OCI-LY1 (cell line): ENCODE results near the gene CCDC138.

ENCODE experiments used
- EZH2 ChIP-seq: fragments of 200-600 bp; sonication (generic), shearing (Covaris generic); IDR thresholded peaks from 2 replicates; pipeline ENCODE4 v1.8.0; 2017; ENCODE audit warnings: borderline replicate concordance, mixed run types, mild to moderate bottlenecking, antibody characterized with exemption, low read length, moderate library complexity, mixed read lengths
- TF ChIP-seq, protein P1 (sequence below): fragments of 200-600 bp; sonication (generic), shearing (Covaris generic); IDR thresholded peaks from 2 replicates; pipeline ENCODE4 v1.5.1; 2017; ENCODE audit warnings: mild to moderate bottlenecking, antibody characterized with exemption, low read length, moderate library complexity, mixed read lengths

DNA sequence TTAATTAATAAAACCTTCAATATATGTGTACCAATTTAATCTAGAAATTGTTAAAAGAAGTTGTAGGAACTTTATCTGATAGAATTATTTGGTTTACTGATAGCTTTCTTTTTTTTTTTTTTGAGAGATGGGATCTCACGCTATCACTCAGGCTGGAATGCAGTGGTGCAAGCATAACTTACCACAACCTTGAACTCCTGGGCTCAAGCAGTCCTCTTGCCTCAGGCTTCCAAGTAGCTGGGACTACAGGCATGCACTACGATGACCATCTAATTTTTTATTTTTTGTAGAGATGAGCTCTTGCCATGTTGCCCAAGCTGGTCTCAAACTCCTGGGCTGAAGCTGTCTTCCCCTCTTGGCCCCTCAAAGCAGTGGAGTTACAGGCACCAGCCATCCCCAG lies 66.8 kb downstream of the CCDC138 start:
- no peak for TF ChIP-seq EZH2
- TF ChIP-seq, protein P1, sequence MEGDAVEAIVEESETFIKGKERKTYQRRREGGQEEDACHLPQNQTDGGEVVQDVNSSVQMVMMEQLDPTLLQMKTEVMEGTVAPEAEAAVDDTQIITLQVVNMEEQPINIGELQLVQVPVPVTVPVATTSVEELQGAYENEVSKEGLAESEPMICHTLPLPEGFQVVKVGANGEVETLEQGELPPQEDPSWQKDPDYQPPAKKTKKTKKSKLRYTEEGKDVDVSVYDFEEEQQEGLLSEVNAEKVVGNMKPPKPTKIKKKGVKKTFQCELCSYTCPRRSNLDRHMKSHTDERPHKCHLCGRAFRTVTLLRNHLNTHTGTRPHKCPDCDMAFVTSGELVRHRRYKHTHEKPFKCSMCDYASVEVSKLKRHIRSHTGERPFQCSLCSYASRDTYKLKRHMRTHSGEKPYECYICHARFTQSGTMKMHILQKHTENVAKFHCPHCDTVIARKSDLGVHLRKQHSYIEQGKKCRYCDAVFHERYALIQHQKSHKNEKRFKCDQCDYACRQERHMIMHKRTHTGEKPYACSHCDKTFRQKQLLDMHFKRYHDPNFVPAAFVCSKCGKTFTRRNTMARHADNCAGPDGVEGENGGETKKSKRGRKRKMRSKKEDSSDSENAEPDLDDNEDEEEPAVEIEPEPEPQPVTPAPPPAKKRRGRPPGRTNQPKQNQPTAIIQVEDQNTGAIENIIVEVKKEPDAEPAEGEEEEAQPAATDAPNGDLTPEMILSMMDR = no peak
